Cardiac septum (tissue), 1 donor: Measurements from ENCODE around the gene IGFBP7. TPM values are rescaled to one million over a fixed set of nuclear protein-coding genes. Genes with fewer than 3 reads are reported as not detected.
"Not testable (repeated sequence)": the region's sequence is repeated elsewhere in the genome, so short reads cannot be mapped to it uniquely, and the experiment has no call there.

Experiments used
- DNase-seq: peaks from one replicate; pipeline ENCODE4 v3.0.0-alpha.2; 2020; ENCODE audit warnings: low spot score
- intact Hi-C: fragments of 100-400 bp; cut with DNase I; formaldehyde crosslinking; loops from one replicate; pipeline ENCODE4 v1.14.0; 2022
- total RNA-seq: library from RNA; stranded (reverse); fragmentation: NEBNext Ultra II Directional; extraction: Animal tissue kit (Norgen Biotek cat#: 25700); gene quantifications from one replicate; pipeline ENCODE4 v1.2.1, GENCODE V29; 2021
- donor health status: DM: no; HTN: no; CAD: no.

IGFBP7 gene
- total RNA-seq, 1 donor from 2014 or later: 739 TPM

DNA sequence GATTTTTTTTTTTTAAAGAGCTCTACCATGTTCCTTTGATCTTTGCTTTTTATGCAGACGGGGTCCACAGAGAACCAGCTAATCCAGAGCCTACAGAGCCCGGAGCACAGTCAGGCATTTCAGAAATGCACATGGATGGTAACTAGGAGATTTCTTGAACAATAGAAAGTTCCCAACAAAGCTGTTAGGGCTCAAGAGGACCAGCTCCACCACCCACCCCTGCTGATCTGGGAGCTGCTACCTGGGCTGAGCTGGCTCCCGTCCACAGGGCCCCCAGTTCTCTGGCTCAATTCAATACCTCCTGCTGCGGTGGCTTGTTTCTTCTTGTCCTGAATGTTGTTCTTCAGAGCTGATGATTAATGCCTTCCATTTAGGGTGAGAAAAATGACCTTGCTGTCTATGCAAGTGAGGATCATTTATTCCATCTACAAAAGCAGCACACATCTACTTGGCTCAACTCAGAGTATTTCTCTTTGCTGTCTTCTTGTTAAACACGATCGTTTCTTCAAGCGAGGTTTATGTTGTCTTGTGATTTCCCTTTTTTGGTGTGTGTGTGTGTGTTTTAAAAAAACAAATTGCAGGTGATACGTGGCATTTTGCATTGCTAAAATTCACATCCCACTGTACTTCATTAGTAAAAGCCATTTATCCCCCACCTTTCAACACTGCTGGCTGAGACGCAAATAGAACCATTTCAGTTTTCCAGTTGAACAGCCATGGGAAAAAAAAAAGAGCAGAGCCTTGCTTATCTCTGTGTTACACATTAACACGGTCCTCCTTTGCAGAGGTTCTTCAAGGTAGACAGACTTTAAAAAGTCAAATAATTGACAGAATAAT is 31.3 kb downstream of the IGFBP7 start:
- intact Hi-C loops: no loop called here
- DNase-seq: no peak

DNA sequence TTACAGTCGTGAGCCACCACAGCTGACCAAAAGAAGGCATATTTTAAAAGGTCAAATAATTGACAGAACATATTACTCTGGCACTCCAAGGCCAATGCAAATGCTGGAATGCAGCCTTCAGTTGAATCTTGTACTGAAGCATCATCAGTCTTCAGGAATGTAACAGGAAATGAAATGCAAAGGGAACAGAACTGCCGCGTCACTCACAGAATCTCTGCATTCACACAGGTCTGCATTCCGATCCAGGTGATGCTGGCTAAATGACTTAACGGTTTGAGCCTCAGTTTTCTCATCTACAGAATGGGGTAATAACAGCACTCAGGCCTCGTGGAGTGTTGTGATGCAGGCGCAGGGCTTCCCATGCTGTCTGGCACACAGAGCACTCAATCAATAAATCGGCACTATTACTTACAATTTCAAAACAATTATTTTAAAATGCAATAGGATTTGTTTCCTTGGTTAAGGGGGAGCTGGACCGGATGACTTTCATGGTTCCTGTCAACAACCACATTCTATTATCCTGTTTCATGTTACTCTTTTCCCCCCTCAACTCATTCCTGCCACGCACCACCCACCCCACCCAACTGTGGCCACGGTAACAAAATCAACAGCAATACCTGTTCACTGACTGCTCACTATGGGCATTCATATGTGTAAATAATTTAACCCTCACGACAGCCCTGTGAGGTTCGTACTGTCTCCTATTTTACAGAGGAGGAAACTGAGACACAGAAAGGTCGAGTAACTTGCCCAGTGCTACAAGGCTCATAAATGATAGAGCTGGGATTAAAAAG is 32.4 kb downstream of the IGFBP7 start:
- no peak for DNase-seq
- intact Hi-C loops: no loop called here

DNA sequence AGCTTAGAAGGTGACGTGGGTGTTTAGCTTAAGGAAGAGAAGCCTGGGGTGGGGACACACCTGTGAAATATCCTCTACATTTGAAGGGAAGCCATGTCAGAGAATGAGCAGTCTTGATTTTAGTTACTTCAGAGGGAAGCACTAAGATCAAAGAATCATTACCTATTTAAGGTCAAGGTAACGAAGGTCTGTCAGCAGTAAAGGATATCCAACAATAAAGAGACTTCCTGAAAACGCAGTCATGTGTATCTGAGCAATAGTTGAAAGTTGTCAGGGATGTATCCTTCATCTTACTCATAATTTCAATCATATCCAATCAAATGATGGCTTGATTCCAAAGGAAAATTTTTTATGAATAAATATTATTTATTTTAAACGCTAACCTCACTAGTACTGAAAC is 33.5 kb downstream of the IGFBP7 start:
- no peak for DNase-seq
- intact Hi-C loops: no loop called here

DNA sequence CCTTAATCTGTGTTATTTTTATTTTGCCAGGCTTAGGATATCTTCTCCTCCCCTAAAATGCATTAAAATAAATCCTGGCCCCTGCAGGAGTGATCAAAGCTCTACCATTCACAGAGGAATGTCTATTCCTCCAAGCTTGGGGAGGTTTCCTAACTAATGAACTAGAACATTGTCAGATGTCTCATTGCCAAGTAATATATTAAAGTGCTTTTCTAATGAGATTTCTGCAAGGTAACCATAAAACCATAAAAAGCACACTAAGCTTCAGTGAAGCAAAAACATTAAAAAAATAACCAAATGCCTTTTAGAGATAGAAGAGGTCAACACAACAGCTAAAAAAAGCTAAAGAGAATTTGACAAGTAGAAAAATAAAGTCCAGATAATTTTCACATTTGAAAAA is 34.8 kb downstream of the IGFBP7 start:
- intact Hi-C loops: no loop called here
- DNase-seq: no peak

DNA sequence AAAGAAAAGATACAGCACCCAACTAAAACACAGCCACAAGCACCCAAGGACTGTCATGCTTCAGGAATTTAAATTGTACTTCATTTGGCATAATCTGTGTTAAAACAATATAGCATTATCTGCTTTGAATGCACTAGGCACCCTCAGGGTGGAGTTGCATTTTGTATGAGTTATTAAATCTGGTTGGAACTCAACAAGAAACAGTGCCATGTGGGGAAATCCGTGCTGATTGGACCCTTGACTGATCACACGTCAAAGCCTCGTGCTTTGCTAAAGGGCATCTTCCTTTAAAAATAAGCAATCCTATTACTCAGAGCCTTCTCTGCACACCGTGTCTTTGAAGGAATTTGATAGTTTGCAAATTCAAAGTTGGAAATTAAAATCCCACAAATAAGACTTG is 35.4 kb downstream of the IGFBP7 start:
- intact Hi-C loops: no loop called here
- no peak for DNase-seq

DNA sequence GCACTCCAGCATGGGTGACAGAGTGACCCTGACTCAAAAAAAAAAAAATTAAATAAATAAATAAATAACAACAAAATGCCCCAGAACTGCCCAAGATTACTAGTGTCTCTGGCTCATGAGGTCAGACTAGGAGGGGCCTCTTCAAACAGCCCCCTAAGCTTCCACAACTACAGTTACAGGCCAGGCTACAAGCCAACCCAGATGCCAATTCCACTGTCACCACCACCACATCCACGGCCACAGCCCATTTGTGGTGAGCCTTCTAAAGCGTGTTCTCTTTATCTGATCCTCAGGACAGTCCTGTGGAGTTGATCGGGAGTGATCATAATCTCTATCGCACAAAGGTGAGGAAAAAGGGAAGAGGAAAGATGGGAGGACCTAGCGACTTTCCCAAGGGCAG is 36.6 kb downstream of the IGFBP7 start:
- intact Hi-C loops: no loop called here
- no peak for DNase-seq

DNA sequence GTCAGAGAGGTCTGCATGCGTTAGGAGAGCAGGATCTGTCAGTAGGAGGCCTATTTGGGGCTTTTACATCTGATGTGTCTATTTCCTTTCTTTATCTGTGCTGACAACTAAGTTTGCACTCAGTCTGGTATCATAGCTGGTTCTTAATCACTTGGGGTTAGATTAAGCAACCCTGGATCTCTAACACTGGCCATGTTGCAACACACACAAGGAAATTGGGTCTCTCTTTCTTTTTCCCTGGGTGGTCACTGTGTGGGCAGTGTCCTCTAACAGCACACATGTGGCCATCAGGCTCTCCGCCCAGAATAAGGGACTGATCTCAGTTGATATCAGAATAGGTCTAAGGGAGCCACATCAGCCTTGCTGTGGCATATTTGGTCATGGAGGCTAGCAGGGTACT is 38.9 kb downstream of the IGFBP7 start:
- intact Hi-C loops: no loop called here

DNA sequence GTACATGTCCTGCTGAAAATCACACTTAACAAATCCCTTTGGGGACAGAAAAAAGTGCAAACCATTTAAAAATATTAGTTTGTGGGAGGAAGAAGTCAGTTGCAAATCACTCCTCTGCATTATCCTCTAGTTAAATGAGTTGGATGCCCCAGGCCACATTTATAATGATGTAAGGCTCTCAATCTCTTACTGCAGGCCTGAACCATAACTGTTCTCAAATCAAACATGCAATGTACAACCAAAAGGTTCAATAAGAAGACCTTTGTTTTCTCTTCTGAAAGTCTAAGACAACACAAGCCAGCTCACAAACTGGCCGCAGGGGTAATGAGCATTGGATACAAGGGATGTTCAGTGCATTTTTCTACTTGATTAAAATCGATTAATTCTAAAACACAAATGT is 39.7 kb downstream of the IGFBP7 start:
- intact Hi-C loops: no loop called here
- DNase-seq: no peak

More for the DNA sequence above, 38.9 kb downstream of the IGFBP7 start:
- no peak for DNase-seq

DNA sequence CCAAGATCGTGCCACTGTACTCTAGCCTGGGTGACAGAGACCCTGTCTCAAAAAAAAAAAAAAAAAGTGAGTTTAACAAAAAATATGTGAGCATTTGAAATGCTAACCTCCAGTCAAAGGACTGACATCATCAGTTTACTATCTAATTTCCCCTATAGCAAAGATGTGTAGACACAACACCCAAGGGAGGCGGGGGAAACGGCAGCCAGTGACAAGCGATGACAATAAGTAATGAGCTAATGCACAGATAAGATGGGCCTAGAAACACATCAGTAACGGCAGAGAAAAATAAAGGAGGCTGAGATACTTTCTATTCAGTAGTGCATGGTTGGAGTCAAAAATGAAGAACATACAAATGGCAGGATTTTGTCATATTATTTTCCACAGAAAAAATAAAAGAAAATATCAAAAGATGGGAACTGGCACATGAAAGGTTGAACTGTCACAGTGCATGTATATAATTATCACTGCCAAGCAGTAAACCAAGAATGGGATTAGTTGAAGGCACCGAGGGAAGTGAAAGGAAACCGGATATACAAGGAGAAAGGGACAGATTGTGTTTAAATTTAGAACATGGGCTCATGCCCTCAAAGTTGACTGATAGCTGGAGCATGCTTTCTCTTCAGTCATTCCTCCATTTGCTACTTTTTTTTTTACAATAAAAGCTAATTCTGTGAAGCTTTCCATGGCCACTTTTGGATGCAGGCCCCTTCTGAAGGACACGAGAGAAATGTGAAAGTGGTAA is 41.8 kb downstream of the IGFBP7 start:
- intact Hi-C loops: no loop called here
- no peak for DNase-seq

DNA sequence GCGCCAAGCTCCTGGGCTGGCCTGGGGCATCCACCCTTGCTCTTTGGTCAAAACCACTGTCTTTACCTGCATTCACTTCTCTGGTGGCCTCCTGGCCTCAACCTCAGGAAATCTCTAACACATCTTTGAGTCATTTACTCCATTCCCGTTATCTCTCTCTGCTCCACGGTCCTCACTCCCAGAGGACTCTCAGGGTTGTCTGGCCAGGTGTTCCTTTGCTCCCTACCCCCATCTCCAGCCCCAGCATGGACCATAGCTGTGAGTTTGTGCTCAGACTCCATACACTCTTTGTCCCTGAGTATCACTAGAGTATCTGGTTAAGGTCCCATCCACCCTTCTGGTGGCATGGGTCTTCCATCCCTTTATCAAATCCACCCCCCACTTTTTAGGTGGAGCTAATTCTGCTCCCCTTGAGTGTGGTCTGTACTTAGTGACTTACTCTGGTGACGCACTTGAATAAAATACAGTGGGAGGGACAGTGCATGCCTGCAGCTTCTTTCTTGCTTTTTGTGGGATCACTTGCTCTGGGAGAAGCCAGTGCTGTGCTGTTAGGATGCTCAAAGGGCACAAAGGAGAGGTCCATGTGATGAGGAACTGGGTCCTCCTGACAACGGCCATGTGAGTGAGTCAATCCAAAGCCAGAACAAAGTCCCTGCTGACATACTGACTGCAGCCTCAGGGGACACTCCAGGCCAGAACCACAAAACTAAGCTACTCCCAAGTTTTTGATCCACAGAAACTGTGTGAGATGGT is 44.3 kb downstream of the IGFBP7 start:
- no peak for DNase-seq
- intact Hi-C loops: loop anchor here (2.0 kb wide), 1 partner anchor 23 kb away; no protein-coding TSS in a partner anchor

DNA sequence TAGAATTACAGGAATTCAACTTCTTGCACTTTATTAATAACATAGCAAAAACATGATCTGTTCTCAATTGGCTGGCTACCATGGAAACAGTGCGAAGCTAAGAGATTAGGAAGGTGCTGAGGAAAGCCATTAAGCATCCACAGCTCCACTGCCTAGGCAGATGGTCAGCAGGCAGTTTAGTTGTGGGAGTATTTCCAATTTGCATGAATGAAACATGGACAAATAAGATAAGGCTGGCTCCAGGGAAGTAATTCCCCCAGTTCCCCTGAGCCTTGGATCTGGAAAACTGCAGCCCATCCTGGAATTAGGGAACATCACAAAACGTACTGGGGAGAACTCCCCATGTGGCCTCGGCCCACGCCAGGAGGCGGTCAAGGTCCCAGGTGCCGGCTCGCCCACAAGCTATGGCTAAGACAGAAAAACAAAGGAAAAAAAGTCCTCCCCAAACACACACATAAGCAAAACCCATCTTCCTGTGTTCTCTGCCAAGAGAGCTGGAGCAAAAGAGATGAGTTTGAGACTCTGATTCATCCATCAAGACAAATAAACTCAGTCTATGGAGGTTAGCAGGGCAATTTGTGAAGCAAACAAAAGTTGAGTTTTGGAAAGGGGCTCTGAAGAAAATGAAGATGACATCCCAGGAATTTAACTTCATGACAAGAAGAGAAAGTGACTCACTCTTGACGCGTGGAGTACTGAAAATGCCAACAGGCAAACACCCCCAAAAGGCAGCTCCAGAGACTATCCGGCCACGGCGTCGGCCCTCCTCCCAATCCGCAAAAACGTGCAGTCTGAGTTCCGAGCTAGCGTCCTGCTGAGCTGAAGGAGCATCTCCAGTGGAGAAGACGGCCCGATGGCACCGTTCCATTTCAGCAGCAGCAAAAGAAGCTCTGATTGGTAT is 45.1 kb downstream of the IGFBP7 start:
- DNase-seq: peak; percentile 81
- intact Hi-C loops: loop anchor here (2.0 kb wide), 1 partner anchor 22 kb away; no protein-coding TSS in a partner anchor

DNA sequence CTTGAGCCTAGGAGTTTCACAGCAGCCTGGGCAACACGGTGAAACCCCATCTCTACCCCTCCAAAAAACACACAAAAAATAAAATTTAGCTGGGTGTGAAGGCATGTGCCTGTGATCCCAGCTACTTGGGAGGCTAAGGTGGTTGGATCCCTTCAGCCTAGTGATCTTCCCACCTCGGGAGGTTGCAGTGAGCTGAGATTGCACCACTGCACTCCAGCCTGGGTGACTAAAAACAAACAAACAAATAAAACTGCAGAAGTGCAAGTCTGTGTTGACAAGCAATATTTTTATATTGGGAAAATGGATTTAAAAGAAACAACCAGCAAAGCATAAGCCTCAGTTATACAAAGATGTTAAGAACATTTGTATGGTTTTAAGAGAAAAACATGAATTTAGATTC is 46.1 kb downstream of the IGFBP7 start:
- intact Hi-C loops: loop anchor here (2.0 kb wide), 1 partner anchor 21 kb away; no protein-coding TSS in a partner anchor
- DNase-seq: no peak

DNA sequence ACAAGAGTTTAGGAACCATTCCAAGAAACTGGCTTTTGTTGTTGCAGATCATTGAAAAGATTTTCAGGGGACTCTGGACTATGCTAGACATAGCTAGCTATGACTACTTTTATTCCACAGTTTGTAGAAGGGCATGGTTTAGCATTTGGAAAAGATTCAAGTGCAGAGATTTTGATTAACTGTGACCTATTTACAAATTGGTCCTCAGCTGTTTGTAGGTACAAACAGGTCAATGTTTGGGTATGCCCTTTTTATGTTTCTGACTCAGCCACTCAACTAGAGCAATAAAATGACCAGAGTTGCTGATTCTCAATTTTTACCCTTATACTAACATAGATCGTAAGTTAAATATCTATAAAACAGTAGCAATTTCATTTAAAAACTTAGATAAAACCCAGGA is 46.7 kb downstream of the IGFBP7 start:
- DNase-seq: no peak
- intact Hi-C loops: no loop called here

DNA sequence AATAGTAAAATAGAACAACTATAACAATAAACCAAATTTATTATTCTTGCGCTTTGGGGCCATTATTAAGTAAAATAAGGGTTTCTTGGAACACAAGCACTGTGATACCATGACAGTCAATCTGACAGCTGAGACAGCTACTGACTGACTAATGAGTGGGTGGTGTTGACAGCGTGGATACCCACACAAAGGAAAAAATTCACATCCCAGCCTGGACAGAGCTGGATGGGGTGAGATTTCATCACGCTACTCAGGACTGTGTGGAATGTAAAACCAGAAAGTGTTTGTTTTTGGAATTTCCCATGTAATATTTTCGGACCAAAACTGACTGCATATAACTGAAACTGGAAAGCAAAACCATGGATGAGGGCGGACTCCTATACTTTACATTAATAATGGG is 48.8 kb downstream of the IGFBP7 start:
- intact Hi-C loops: no loop called here
- no peak for DNase-seq

DNA sequence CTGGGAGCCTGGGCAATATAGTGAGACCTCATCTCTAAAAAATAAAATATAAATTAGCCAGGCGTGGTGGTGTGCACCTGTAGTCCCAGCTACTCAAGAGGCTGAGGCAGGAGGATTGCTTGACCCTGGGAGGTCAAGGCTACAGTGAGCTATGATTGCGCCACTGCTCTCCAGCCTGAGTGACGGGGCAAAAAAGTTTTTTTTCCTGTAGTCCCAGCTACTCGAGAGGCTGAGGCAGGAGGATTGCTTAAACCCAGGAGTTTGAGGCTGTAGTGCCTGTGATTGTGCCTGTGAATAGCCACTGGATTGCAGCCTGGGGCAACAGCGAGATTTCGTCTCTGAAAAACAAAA is 49.5 kb downstream of the IGFBP7 start:
- DNase-seq, intact Hi-C loops: not testable (repeated sequence)

DNA sequence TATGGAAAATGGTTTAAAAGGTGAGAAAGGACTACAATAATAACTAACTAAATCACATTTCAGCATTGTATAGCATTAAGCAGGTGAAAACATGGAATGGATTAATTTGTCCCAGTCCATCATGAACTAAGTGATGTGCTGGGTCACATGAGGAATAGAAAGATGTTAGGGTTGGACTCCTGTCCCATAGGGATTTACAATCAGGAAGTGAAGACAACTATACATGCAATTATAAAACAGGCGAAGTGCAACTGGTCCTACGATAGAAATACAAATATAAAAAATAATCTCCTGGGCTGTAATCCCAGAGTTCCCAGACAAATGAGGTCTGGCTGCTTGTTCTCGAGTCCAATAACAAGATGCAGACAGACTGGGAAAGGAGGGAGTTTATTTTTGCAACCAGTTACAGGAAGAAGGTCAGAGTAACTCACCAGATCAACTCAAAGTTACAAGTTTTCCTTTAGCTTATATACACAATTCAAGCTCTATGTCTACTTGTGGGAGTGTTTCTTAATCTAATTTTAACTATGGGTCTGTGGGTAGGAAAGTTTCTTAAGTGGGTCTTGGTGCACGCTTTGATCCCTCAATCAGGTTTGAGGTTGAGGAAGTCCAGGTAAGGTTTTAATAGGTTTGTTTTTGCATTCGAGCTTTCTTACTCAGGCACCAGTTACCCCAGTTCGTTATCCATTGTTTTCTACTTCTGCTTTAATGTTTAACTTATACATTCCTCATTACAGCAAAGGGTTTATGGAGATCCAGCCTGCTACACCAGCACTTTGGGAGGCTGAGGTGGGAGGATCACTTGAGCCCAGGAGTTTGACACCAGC is 50.1 kb downstream of the IGFBP7 start:
- intact Hi-C loops: no loop called here
- no peak for DNase-seq

DNA sequence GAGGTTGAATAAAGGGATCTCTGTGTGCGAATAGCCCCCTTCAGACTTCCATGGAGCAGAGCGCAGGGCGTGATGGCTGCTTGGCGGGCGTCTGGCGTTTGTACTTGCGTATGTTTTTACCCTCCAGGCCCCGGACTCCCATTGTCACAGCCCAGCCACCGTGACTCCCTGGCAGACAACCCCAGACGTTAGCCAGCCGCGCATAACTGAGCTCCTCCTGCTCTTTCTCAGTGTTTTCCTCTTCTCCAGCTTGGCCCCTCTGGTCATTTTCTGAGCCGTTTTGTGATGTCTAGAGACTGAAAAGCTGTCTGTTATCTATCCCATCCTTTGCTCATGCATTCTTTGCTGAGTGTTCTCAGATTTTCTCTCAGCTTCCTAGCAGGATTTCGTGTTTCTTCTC is 54.3 kb downstream of the IGFBP7 start:
- intact Hi-C loops: no loop called here

DNA sequence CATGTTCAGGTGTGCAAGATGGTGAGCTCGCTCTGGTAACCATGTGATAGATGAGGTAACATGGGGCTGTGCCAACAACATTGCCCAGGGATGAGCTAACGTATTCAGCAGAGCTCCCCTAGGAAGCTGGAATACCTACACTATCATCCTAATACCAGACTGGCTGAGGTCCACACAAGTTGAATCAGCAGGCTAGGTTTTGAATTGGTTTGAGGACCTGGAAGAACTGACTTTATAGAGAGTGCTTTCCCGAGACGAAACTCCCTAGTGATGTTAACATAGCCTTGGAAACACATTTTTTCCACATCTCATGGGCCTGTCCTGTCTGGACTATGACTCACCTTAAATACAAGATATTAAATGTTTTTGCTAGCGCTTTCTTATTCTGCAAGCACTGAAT is 56.7 kb downstream of the IGFBP7 start:
- intact Hi-C loops: no loop called here
- no peak for DNase-seq

More for the DNA sequence above, 54.3 kb downstream of the IGFBP7 start:
- DNase-seq: no peak
